K562 (cell line): ENCODE results near the gene PRSS50. TPM values are rescaled to one million over a fixed set of nuclear protein-coding genes. Genes with fewer than 3 reads are reported as not detected.

Experiments
- ATAC-seq: fragments of 200-7000 bp; cut with Tn5 transposase; 3 replicates; pipeline ENCODE4 v1.9.1; 2020; ENCODE audit warnings: moderate library complexity
- BruUV-seq: library from RNA; stranded (reverse); fragments of 400-500 nt; replicated peaks from 2 replicates; lab custom pipeline; 2021; lab: Mats Ljungman, UMichigan
- CTCF ChIA-PET: fragments of 300-600 bp; formaldehyde crosslinking; extraction: SDS; loops from one replicate; lab custom pipeline; 2021; ENCODE audit warnings: low intra/inter-chr PET ratio; lab: Yijun Ruan, JAX
- POLR2A ChIA-PET: fragments of 300-600, 350-650 bp; sonication (Branson Sonifier 250); formaldehyde crosslinking; extraction: SDS; loops from one replicate; lab custom pipeline; 2021; ENCODE audit warnings: antibody characterized with exemption, inconsistent platforms; lab: Yijun Ruan, JAX
- DNase-seq, 4 experiments: peaks; one replicate each; pipeline versions ENCODE4 v3.0.0 to v3.0.0-alpha.2; 2011 to 2018; ENCODE audit warnings: low spot score in 3 of 4, mixed read lengths in 3 of 4; ENCODE audit errors: extremely low read depth in 1 of 4
- FAIRE-seq: peaks from 2 replicates; lab custom pipeline; 2011; peaks lifted over from hg19 to GRCh38; lab: Jason Lieb, UNC
- H2AFZ ChIP-seq: 2 replicates; pipeline ENCODE4 v1.6.0; 2011; ENCODE audit warnings: low read depth, low read length, control low read depth, inconsistent platforms
- H3K27ac ChIP-seq: fragments of 200-600 bp; 3 replicates; pipeline ENCODE4 v1.8.0; 2011; ENCODE audit warnings: low read depth, mild to moderate bottlenecking, control low read depth, inconsistent platforms, low read length, moderate library complexity, mixed read lengths; ENCODE audit errors: extremely low read depth
- H3K27me3 ChIP-seq, 2 experiments: fragments of 300-600 bp in 1 of 2; 2 replicates in 1 of 2; 3 replicates in 1 of 2; pipeline versions ENCODE4 v1.6.0 to v1.8.0; 2011; ENCODE audit warnings: inconsistent platforms in 2 of 2, low read length in 2 of 2, mild to moderate bottlenecking in 1 of 2, mixed read lengths in 1 of 2, moderate library complexity in 1 of 2; ENCODE audit not compliant: control insufficient read depth in 2 of 2, insufficient read depth in 2 of 2
- H3K36me3 ChIP-seq: fragments of 300-600 bp; 3 replicates; pipeline ENCODE4 v1.8.0; 2011; ENCODE audit warnings: mild to moderate bottlenecking, low read length, inconsistent platforms; ENCODE audit not compliant: control insufficient read depth, insufficient read depth
- H3K4me1 ChIP-seq, 2 experiments: fragments of 200-600 bp in 1 of 2; replicated peaks in 1 of 2; 2 replicates in 1 of 2; 3 replicates in 1 of 2; pipeline versions ENCODE4 v1.5.1 to v1.8.0; 2011; ENCODE audit warnings: inconsistent platforms in 2 of 2, low read length in 2 of 2, mild to moderate bottlenecking in 1 of 2, mixed read lengths in 1 of 2, moderate library complexity in 1 of 2; ENCODE audit not compliant: control insufficient read depth in 2 of 2, insufficient read depth in 2 of 2
- H3K4me2 ChIP-seq: 2 replicates; pipeline ENCODE4 v1.6.1; 2011; ENCODE audit warnings: low read length, control low read depth, inconsistent platforms, mixed read lengths; ENCODE audit not compliant: insufficient read depth
- H3K4me3 ChIP-seq: fragments of 200-600 bp; sonication (generic), shearing (Covaris generic); 2 replicates; pipeline ENCODE4 v1.5.1; 2016; ENCODE audit warnings: control low read depth, inconsistent platforms
- H3K79me2 ChIP-seq: fragments of 200-600 bp; 3 replicates; pipeline ENCODE4 v1.8.0; 2011; ENCODE audit warnings: low read length, inconsistent platforms; ENCODE audit not compliant: control insufficient read depth, insufficient read depth
- H3K9ac ChIP-seq, 2 experiments: 2 replicates each; pipeline versions ENCODE4 v1.6.0 to v1.6.1; 2011; ENCODE audit warnings: low read depth in 2 of 2, low read length in 2 of 2, control low read depth in 1 of 2, inconsistent platforms in 1 of 2, mild to moderate bottlenecking in 1 of 2, mixed read lengths in 1 of 2; ENCODE audit not compliant: insufficient read depth in 1 of 2
- H3K9me1 ChIP-seq: one replicate; pipeline ENCODE4 v1.6.0; 2011; ENCODE audit warnings: inconsistent platforms, mild to moderate bottlenecking, low read length, moderate library complexity; ENCODE audit not compliant: control insufficient read depth, insufficient read depth
- H3K9me3 ChIP-seq: replicated peaks from 2 replicates; pipeline ENCODE4 v1.5.1; 2011; ENCODE audit warnings: low read depth, low read length, inconsistent platforms; ENCODE audit not compliant: control insufficient read depth, insufficient read depth
- H4K20me1 ChIP-seq: replicated peaks from 2 replicates; pipeline ENCODE4 v1.6.1; 2011; ENCODE audit warnings: low read length, inconsistent platforms, mixed read lengths; ENCODE audit not compliant: control insufficient read depth, insufficient read depth
- ARID2 ChIP-seq: fragments of 450-650 bp; IDR thresholded peaks from 2 replicates; pipeline ENCODE4 v1.6.1; 2017; ENCODE audit warnings: antibody characterized with exemption, mild to moderate bottlenecking
- BRF1 ChIP-seq: IDR thresholded peaks from 3 replicates; pipeline ENCODE4 v1.6.1; 2011; ENCODE audit warnings: borderline replicate concordance, mild to moderate bottlenecking; ENCODE audit not compliant: insufficient read length; ENCODE audit errors: extremely low read depth
- KLF13 ChIP-seq: fragments of 450-650 bp; IDR thresholded peaks from 2 replicates; pipeline ENCODE4 v1.6.1; 2016; ENCODE audit warnings: missing genetic modification characterization, low read depth, mild to moderate bottlenecking, missing compliant biosample characterization, moderate library complexity, borderline replicate concordance
- NR2C1 ChIP-seq, 2 experiments: fragments of 450-650 bp; IDR thresholded peaks; 2 replicates each; pipeline ENCODE4 v1.6.1; 2017; ENCODE audit warnings: mild to moderate bottlenecking in 2 of 2, antibody characterized with exemption in 1 of 2, inconsistent platforms in 1 of 2, missing compliant biosample characterization in 1 of 2, missing genetic modification characterization in 1 of 2
- TFAP4 ChIP-seq: sonication (generic); formaldehyde crosslinking; IDR thresholded peaks from 2 replicates; pipeline ENCODE4 v1.8.0; 2022; ENCODE audit warnings: missing genetic modification reagents, mild to moderate bottlenecking, moderate library complexity, borderline replicate concordance
- ZNF253 ChIP-seq: fragments of 250-450 bp; sonication (Bioruptor Pico); conservative IDR thresholded peaks from 2 replicates; pipeline ENCODE4 v1.6.1; 2021; ENCODE audit warnings: mild to moderate bottlenecking
- ZNF561 ChIP-seq: fragments of 450-650 bp; formaldehyde crosslinking; conservative IDR thresholded peaks from 2 replicates; pipeline ENCODE4 v1.4.0; 2020; ENCODE audit warnings: mild to moderate bottlenecking, moderate library complexity
- WGBS: fragments of 100-300 bp; shearing (Covaris generic); methylation state at CpG from one replicate; pipeline ENCODE4 v1.1.6; 2016; ENCODE audit warnings: low coverage, mixed read lengths; ENCODE audit not compliant: insufficient coverage; ENCODE audit errors: missing lambda C conversion rate; 5-methylcytosine and 5-hydroxymethylcytosine counted together
- in situ Hi-C: fragments of 300-500 bp; cut with MboI; formaldehyde crosslinking; loops from 4 replicates; pipeline ENCODE4 v1.15.0; 2018; ENCODE audit warnings: inconsistent platforms, mixed read lengths
- intact Hi-C: fragments of 100-400 bp; cut with micrococcal nuclease; formaldehyde crosslinking; loops from 2 replicates; pipeline ENCODE4 v1.14.2; 2022
- polyA plus RNA-seq, 8 experiments: library from polyadenylated mRNA; depleted of rRNA in 4 of 8; stranded (reverse) in 5 of 8; unstranded in 3 of 8; fragments of >200 nt; fragmentation: Nextera tagmentation in 2 of 8; fragmentation: Illumina TruSeq in 1 of 8; extraction: Ambion mirVana in 2 of 8; extraction: Trizol in 1 of 8; gene quantifications; 2 replicates each; pipeline versions ENCODE4 v1.2.1 to v1.2.3, GENCODE V29; 2011 to 2014; ENCODE audit warnings: inconsistent platforms in 1 of 8, missing spikeins in 1 of 8
- total RNA-seq, 7 experiments: library from RNA; depleted of rRNA in 6 of 7; stranded (reverse); fragments of >200 nt in 6 of 7; fragmentation: Illumina TruSeq in 2 of 7; extraction: Trizol in 2 of 7; gene quantifications; 2 replicates each; pipeline versions ENCODE4 v1.2.1 to v1.2.3, GENCODE V29; 2011 to 2021; ENCODE audit warnings: low replicate concordance in 1 of 7

The PRSS50 gene
- total and polyA plus RNA-seq, 9 of the 15 experiments (the other 6 are each of a cell fraction or from before 2014, with no cell fraction given), result 0.01 TPM; not detected in 8

DNA sequence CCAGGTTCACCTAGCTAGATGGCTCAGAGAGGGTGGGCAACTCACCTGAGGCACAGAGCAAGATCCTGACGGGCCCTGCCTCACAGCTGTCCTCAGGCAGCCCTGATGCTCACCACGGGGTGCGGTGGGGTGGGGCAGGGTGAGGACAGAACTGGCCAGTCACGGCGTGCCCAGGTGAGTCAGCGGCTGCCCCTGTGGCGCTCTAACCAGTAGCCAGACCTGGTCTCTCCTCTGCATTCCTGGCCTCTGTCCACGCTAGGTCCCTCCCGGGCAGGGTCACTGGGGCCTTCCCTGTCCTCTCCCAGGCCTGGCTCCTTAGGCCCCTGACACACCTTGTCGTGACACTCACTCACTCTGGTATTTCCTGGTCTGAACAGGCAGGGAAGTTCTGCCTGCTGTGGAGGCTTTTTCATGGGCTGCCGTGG is 25.1 kb downstream of the PRSS50 start:
- Histone ChIP-seq H3K27me3 (peaks cover 6 to 54% of the 10 kb centered on the region in 2 experiments; a peak in 4 of 5 replicates), H3K36me3 (no peaks in the 10 kb centered on the region), H3K79me2 (no peaks in the 10 kb centered on the region), H3K9ac (peak overlapping the region in 1 of 2 experiments; percentile 72; a peak in 2 of 4 replicates), H3K4me2 (peak overlapping the region; percentile 79), H3K4me3 (no peak overlapping the region), H3K27ac (no peak overlapping the region), H3K9me1 (no peaks in the 10 kb centered on the region), H4K20me1 (peaks cover 7% of the 10 kb centered on the region), H3K4me1 (peaks cover 0 to 27% of the 10 kb centered on the region in 2 experiments; a peak in 2 of 5 replicates), H2AFZ (peak overlapping the region; percentile 86; the same call in 1 of the 2 replicates), H3K9me3 (no peaks in the 10 kb centered on the region)
- no peak for FAIRE-seq
- intact Hi-C loops (no loop called here), in situ Hi-C loops (no loop called here)
- no TSS peak for BruUV-seq
- WGBS, result 27% methylated on average over 11 of the region's 11 CpGs
- no peak for ATAC-seq
- POLR2A ChIA-PET, result interaction anchor here (1.0 to 1.2 kb wide), 2 partner anchors 22 to 305 kb away, joined by 3 read pairs; no protein-coding TSS in a partner anchor
- TF ChIP-seq ZNF253 (CRISPR knock-in tag) (no peak), ZNF561 (CRISPR knock-in tag) (no peak), BRF1 (no peak), ARID2 (no peak), NR2C1 (IDR thresholded peaks at IDR 0.05) (no peak), NR2C1 (tag; IDR thresholded peaks at IDR 0.05) (no peak)
- CTCF ChIA-PET, result no interaction called here
- peak in 2 of 4 experiments; percentile 30 to 31 for DNase-seq

- TF ChIP-seq TFAP4 (0 out of 2 replicates have a peak, but pooled peaks have one; percentile 20), KLF13 (tag) (no peak)
- TF ChIP-seq, all 486 proteins: peak for 1
- Histone ChIP-seq H3K36me3 (no peaks in the 10 kb centered on the region), H3K4me2 (no peak overlapping the region), H3K27me3 (peaks cover 6 to 72% of the 10 kb centered on the region in 2 experiments; a peak in 4 of 5 replicates), H4K20me1 (peaks cover 14% of the 10 kb centered on the region), H3K9me3 (no peaks in the 10 kb centered on the region), H3K9ac (no peak overlapping the region), H3K79me2 (no peaks in the 10 kb centered on the region), H3K9me1 (no peaks in the 10 kb centered on the region), H3K4me1 (peaks cover 0 to 30% of the 10 kb centered on the region in 2 experiments; a peak in 2 of 5 replicates), H2AFZ (no peak overlapping the region), H3K27ac (no peak overlapping the region), H3K4me3 (no peak overlapping the region)
- ATAC-seq, result no peak
- BruUV-seq, result no TSS peak
- FAIRE-seq, result no peak
- DNase-seq, result no peak
- CTCF ChIA-PET, result interaction anchor here (0.6 kb wide), 2 partner anchors 155 to 1746 kb away, joined by 3 to 5 read pairs; no protein-coding TSS in a partner anchor
- intact Hi-C loops (no loop called here), in situ Hi-C loops (no loop called here)
- POLR2A ChIA-PET, result interaction anchor here (0.6 to 0.7 kb wide), 2 partner anchors 187 to 1023 kb away, joined by 3 read pairs; partner anchors contain the start of gene PTH1R
- WGBS, result 1% methylated on average over 5 of the region's 5 CpGs
Observed at GRCh38 chr3:46690798-46691197, 26.9 kb downstream of the PRSS50 start.
